Measurements from ENCODE around the gene FCN3. TPM values are rescaled to one million over a fixed set of nuclear protein-coding genes. Genes with fewer than 3 reads are reported as not detected.

Gene FCN3
- total and polyA plus RNA-seq, 9 of the 15 experiments (the other 6 are each of a cell fraction or from before 2014, with no cell fraction given): 0.49 TPM; not detected in 8

- TF ChIP-seq, protein P1, sequence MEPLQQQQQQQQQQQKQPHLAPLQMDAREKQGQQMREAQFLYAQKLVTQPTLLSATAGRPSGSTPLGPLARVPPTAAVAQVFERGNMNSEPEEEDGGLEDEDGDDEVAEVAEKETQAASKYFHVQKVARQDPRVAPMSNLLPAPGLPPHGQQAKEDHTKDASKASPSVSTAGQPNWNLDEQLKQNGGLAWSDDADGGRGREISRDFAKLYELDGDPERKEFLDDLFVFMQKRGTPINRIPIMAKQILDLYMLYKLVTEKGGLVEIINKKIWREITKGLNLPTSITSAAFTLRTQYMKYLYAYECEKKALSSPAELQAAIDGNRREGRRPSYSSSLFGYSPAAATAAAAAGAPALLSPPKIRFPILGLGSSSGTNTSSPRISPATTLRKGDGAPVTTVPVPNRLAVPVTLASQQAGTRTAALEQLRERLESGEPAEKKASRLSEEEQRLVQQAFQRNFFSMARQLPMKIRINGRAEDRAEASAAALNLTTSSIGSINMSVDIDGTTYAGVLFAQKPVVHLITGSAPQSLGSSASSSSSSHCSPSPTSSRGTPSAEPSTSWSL (CRISPR knock-in tag; IDR thresholded peaks at IDR 0.05; ENCODE audit: borderline replicate concordance): no peak
- no peak for TF ChIP-seq ZNF655 (CRISPR knock-in tag; IDR thresholded peaks at IDR 0.05)
- no peak for TF ChIP-seq ZNF140 (CRISPR knock-in tag; IDR thresholded peaks at IDR 0.05)
- no peak for TF ChIP-seq MTA1 (IDR thresholded peaks at IDR 0.05; ENCODE audit: borderline replicate concordance)
- no peak for TF ChIP-seq TRIM24 (IDR thresholded peaks at IDR 0.05)
- TF ChIP-seq PTTG1 (tag; IDR thresholded peaks at IDR 0.05; ENCODE audit: low read depth): no peak
- TF ChIP-seq PYGO2 (tag; IDR thresholded peaks at IDR 0.05): no peak
- TF ChIP-seq, protein P2, sequence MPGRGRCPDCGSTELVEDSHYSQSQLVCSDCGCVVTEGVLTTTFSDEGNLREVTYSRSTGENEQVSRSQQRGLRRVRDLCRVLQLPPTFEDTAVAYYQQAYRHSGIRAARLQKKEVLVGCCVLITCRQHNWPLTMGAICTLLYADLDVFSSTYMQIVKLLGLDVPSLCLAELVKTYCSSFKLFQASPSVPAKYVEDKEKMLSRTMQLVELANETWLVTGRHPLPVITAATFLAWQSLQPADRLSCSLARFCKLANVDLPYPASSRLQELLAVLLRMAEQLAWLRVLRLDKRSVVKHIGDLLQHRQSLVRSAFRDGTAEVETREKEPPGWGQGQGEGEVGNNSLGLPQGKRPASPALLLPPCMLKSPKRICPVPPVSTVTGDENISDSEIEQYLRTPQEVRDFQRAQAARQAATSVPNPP (IDR thresholded peaks at IDR 0.05; ENCODE audit: borderline replicate concordance, insufficient read depth, insufficient read length): no peak
- no peak; the same call in 1 of the 2 replicates for TF ChIP-seq GABPB1 (CRISPR knock-in tag; IDR thresholded peaks at IDR 0.05)
- no peak for TF ChIP-seq SMAD3 (CRISPR knock-in tag; conservative IDR thresholded peaks at IDR 0.05)
- TF ChIP-seq BRCA1 (IDR thresholded peaks at IDR 0.05): no peak
- no peak for TF ChIP-seq BRCA1 (CRISPR knock-in tag; IDR thresholded peaks at IDR 0.05)
- TF ChIP-seq ZNF407 (IDR thresholded peaks at IDR 0.05; ENCODE audit: low read depth): no peak
- TF ChIP-seq LEF1 (IDR thresholded peaks at IDR 0.05): no peak
- TF ChIP-seq CHD1 (IDR thresholded peaks at IDR 0.05; ENCODE audit: low read length): no peak
- no peak for TF ChIP-seq ZNF695 (CRISPR knock-in tag; IDR thresholded peaks at IDR 0.05)
- no peak for TF ChIP-seq ARID2 (IDR thresholded peaks at IDR 0.05)
These were observed 21.0 kb upstream of the FCN3 start (continued) for GRCh38 chr1:27395441-27396195.
